ENCODE measurements around the gene CCDC141.

Gene CCDC141

DNA sequence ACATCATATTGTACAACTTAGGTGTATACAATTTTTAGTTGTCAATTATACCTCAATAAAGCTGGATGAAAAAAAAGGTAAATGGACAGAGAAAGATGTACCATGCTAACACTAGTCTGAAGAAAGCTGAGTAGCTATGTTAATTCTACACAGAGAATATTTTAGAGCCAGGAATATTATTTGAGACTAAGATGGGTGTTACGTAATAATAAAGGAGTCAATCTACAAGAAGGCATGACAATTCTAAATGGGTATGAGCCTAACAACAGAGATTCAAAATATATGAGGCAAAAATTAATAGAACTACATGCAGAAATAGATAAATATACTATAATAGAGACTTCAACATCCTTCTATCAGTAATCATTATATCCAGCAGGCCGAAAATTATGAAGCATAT is 69.1 kb downstream of the CCDC141 start:
- no peak overlapping the region for H3K27ac ChIP-seq (ENCODE audit: low read depth, low read length, severe bottlenecking)
- H3K36me3 ChIP-seq (ENCODE audit: control insufficient read depth, insufficient read depth, low read length), result no peaks in the 10 kb centered on the region
- no peaks in the 10 kb centered on the region for H3K4me1 ChIP-seq (ENCODE audit: control insufficient read depth, insufficient read depth, low read length, poor library complexity, severe bottlenecking)
- no peak overlapping the region for H3K4me3 ChIP-seq (ENCODE audit: extremely low read depth, insufficient read depth, low read length, poor library complexity, severe bottlenecking)
- H3K9me3 ChIP-seq (ENCODE audit: control insufficient read depth, low read length), result no peaks in the 10 kb centered on the region
- no CpG with 5 or more reads among the region's 2 CpGs for WGBS, 2 experiments (ENCODE audit: insufficient coverage in 2 of 2)

DNA sequence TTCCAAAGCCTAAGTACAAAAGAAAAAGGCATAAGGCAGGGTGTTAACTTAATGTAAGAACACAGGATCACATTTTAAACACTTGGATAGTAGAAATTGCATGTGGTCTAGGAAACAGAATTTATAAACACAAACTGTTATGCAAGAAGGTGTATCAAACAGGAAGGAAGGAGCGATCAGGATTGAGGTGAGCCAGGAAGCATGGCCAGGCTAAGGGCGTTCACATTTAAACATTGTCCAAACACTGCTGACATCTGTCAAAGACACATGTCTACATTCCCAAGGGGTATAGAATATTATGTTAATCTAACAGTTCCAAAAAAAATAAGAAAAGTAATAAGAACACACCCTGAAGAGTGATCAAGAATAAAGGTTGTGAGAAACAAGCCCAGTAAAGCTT is 71.3 kb downstream of the CCDC141 start:
- Histone ChIP-seq H3K9me3 (ENCODE audit: control insufficient read depth, low read length) (no peaks in the 10 kb centered on the region), H3K36me3 (ENCODE audit: control insufficient read depth, insufficient read depth, low read length) (no peaks in the 10 kb centered on the region), H3K27ac (ENCODE audit: low read depth, low read length, severe bottlenecking) (no peak overlapping the region), H3K4me1 (ENCODE audit: control insufficient read depth, insufficient read depth, low read length, poor library complexity, severe bottlenecking) (no peaks in the 10 kb centered on the region), H3K4me3 (ENCODE audit: extremely low read depth, insufficient read depth, low read length, poor library complexity, severe bottlenecking) (no peak overlapping the region)
- no CpG with 5 or more reads among the region's 2 CpGs for WGBS, 2 experiments (ENCODE audit: insufficient coverage in 2 of 2)

DNA sequence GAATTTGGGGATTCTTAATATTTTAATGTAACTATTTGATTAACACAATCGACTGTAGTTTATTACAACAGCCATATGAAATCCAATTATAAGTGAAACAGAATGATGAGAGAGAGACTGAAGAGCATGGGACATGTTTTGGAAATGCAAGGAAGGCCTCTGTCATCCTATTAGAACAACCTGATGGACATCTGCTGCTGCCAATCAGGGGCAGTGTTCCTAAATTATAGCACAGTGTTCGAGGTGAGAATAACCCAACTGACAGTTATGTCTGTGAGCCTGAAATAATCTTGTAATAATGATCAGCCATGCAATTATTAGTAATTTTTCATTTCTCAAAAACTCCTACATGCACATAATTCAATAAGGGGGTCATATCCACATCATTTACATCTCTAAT is 73.6 kb downstream of the CCDC141 start:
- Histone ChIP-seq H3K4me3 (ENCODE audit: extremely low read depth, insufficient read depth, low read length, poor library complexity, severe bottlenecking) (no peak overlapping the region), H3K9me3 (ENCODE audit: control insufficient read depth, low read length) (no peaks in the 10 kb centered on the region), H3K36me3 (ENCODE audit: control insufficient read depth, insufficient read depth, low read length) (no peaks in the 10 kb centered on the region), H3K27ac (ENCODE audit: low read depth, low read length, severe bottlenecking) (no peak overlapping the region), H3K4me1 (ENCODE audit: control insufficient read depth, insufficient read depth, low read length, poor library complexity, severe bottlenecking) (no peaks in the 10 kb centered on the region)
- no CpG with 5 or more reads among the region's 2 CpGs for WGBS, 2 experiments (ENCODE audit: insufficient coverage in 2 of 2)

DNA sequence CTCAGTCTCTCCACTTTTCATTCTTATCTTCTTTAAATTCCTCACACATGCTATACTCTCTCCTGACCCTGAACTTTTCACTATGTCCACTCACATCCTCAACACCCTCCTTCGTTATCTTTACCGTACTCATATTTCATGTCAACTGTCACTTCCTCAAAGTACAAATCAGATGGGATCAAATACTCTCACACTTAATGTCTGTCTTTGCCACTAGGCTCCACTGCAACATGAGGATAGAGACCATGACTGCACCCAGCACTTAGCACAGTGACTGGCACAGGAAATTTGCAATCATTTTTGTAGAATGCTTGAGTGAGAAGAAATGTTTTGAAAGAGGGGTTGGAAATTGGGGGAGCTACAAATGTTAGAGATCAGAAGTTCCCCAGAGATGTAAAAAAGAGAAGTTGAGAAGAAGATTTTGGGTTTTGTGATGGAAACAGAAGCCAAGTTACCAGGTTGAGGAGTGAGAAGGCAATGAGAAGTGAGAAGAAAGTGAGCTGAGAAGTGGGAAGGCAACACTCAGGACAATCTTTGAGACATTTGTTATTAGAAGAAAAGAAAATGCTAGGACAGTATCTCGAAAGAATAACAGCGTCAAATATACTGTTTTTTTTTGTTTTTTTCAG is 87.0 kb downstream of the CCDC141 start:
- Histone ChIP-seq H3K27ac (ENCODE audit: low read depth, low read length, severe bottlenecking) (no peak overlapping the region), H3K36me3 (ENCODE audit: control insufficient read depth, insufficient read depth, low read length) (no peaks in the 10 kb centered on the region), H3K4me1 (ENCODE audit: control insufficient read depth, insufficient read depth, low read length, poor library complexity, severe bottlenecking) (no peaks in the 10 kb centered on the region), H3K9me3 (ENCODE audit: control insufficient read depth, low read length) (no peaks in the 10 kb centered on the region), H3K4me3 (ENCODE audit: extremely low read depth, insufficient read depth, low read length, poor library complexity, severe bottlenecking) (no peak overlapping the region)
- 85 to 89% methylated on average over 2 to 4 of the region's 4 CpGs for WGBS, 2 experiments (ENCODE audit: insufficient coverage in 2 of 2)

DNA sequence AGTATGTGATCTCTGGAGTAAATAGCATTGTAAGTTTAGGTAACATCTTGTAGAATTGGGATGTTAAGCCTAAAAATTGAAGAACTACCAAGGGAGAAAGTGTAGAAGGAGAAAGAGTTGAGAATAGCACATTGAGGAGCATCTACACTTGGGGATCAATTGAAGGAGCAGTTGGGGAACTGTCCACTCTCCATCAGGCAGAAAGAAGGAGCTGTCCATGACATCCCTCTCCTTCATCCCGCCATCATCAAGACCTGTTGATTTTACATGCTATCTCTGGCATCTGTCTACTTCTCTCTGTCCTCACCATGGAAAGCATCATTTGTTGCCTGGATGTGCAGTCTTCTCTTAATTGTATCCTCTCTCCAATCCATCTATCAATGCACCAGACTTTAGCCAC is 87.8 kb downstream of the CCDC141 start:
- Histone ChIP-seq H3K4me1 (ENCODE audit: control insufficient read depth, insufficient read depth, low read length, poor library complexity, severe bottlenecking) (no peaks in the 10 kb centered on the region), H3K4me3 (ENCODE audit: extremely low read depth, insufficient read depth, low read length, poor library complexity, severe bottlenecking) (no peak overlapping the region), H3K36me3 (ENCODE audit: control insufficient read depth, insufficient read depth, low read length) (no peaks in the 10 kb centered on the region), H3K9me3 (ENCODE audit: control insufficient read depth, low read length) (no peaks in the 10 kb centered on the region), H3K27ac (ENCODE audit: low read depth, low read length, severe bottlenecking) (no peak overlapping the region)
- 73 to 86% methylated on average over 1 of the region's 1 CpG for WGBS, 2 experiments (ENCODE audit: insufficient coverage in 2 of 2)

- Histone ChIP-seq H3K36me3 (ENCODE audit: control insufficient read depth, insufficient read depth, low read length) (no peaks in the 10 kb centered on the region), H3K27ac (ENCODE audit: low read depth, low read length, severe bottlenecking) (no peak overlapping the region)
- no CpG with 5 or more reads among the region's 4 CpGs for WGBS, 2 experiments (ENCODE audit: insufficient coverage in 2 of 2)
These were observed 95.9 kb downstream of the CCDC141 start for GRCh38 chr2:178954049-178954448.

GRCh38 chr2:178951266-178952006 is 98.5 kb downstream of the CCDC141 start:
- no peaks in the 10 kb centered on the region for H3K36me3 ChIP-seq (ENCODE audit: control insufficient read depth, insufficient read depth, low read length)

More at GRCh38 chr2:178954049-178954448, 95.9 kb downstream of the CCDC141 start:
- no peaks in the 10 kb centered on the region for H3K9me3 ChIP-seq (ENCODE audit: control insufficient read depth, low read length)
- no peaks in the 10 kb centered on the region for H3K4me1 ChIP-seq (ENCODE audit: control insufficient read depth, insufficient read depth, low read length, poor library complexity, severe bottlenecking)
- no peak overlapping the region for H3K4me3 ChIP-seq (ENCODE audit: extremely low read depth, insufficient read depth, low read length, poor library complexity, severe bottlenecking)

DNA sequence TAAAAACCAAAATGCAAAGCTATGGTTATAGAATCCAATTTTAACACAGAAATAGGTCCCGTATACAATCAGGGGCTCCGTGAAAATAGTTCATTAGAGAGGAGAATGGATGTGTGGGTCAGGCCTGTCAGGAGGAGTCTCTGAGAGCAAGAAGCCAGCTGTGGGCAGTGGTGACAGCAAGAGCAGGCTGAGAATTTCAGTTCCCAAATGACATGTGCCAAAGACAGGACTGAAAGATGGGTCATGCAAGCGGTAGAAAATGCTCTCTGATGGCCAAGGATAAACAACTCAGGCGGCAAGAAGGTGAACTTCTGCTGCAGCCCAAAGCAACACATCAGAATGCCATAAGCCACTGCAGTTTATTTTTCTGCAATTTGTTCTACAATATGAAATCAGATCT is 100.4 kb downstream of the CCDC141 start:
- H3K27ac ChIP-seq (ENCODE audit: low read depth, low read length, severe bottlenecking), result no peak overlapping the region
- WGBS, 2 experiments (ENCODE audit: insufficient coverage in 2 of 2), result 82 to 87% methylated on average over 2 to 4 of the region's 4 CpGs
- H3K36me3 ChIP-seq (ENCODE audit: control insufficient read depth, insufficient read depth, low read length), result no peaks in the 10 kb centered on the region
- H3K4me3 ChIP-seq (ENCODE audit: extremely low read depth, insufficient read depth, low read length, poor library complexity, severe bottlenecking), result no peak overlapping the region
- no peaks in the 10 kb centered on the region for H3K9me3 ChIP-seq (ENCODE audit: control insufficient read depth, low read length)
- no peaks in the 10 kb centered on the region for H3K4me1 ChIP-seq (ENCODE audit: control insufficient read depth, insufficient read depth, low read length, poor library complexity, severe bottlenecking)

More at GRCh38 chr2:178951266-178952006, 98.5 kb downstream of the CCDC141 start:
- Histone ChIP-seq H3K9me3 (ENCODE audit: control insufficient read depth, low read length) (no peaks in the 10 kb centered on the region), H3K4me1 (ENCODE audit: control insufficient read depth, insufficient read depth, low read length, poor library complexity, severe bottlenecking) (no peaks in the 10 kb centered on the region), H3K27ac (ENCODE audit: low read depth, low read length, severe bottlenecking) (no peak overlapping the region), H3K4me3 (ENCODE audit: extremely low read depth, insufficient read depth, low read length, poor library complexity, severe bottlenecking) (no peak overlapping the region)
- WGBS, 2 experiments (ENCODE audit: insufficient coverage in 2 of 2), result 91 to 100% methylated on average over 2 of the region's 5 CpGs

GRCh38 chr2:178949151-178949550 is 100.8 kb downstream of the CCDC141 start:
- no peak overlapping the region for H3K27ac ChIP-seq (ENCODE audit: low read depth, low read length, severe bottlenecking)
- H3K9me3 ChIP-seq (ENCODE audit: control insufficient read depth, low read length), result no peaks in the 10 kb centered on the region
- H3K36me3 ChIP-seq (ENCODE audit: control insufficient read depth, insufficient read depth, low read length), result no peaks in the 10 kb centered on the region
- no peak overlapping the region for H3K4me3 ChIP-seq (ENCODE audit: extremely low read depth, insufficient read depth, low read length, poor library complexity, severe bottlenecking)
- H3K4me1 ChIP-seq (ENCODE audit: control insufficient read depth, insufficient read depth, low read length, poor library complexity, severe bottlenecking), result no peaks in the 10 kb centered on the region
- 60 to 100% methylated on average over 1 of the region's 2 CpGs for WGBS, 2 experiments (ENCODE audit: insufficient coverage in 2 of 2)

GRCh38 chr2:178947006-178947405 is 102.9 kb downstream of the CCDC141 start:
- no peaks in the 10 kb centered on the region for H3K4me1 ChIP-seq (ENCODE audit: control insufficient read depth, insufficient read depth, low read length, poor library complexity, severe bottlenecking)
- H3K4me3 ChIP-seq (ENCODE audit: extremely low read depth, insufficient read depth, low read length, poor library complexity, severe bottlenecking), result no peak overlapping the region
- WGBS, 2 experiments (ENCODE audit: insufficient coverage in 2 of 2), result 90 to 94% methylated on average over 2 of the region's 3 CpGs
- no peaks in the 10 kb centered on the region for H3K36me3 ChIP-seq (ENCODE audit: control insufficient read depth, insufficient read depth, low read length)
- no peaks in the 10 kb centered on the region for H3K9me3 ChIP-seq (ENCODE audit: control insufficient read depth, low read length)
- H3K27ac ChIP-seq (ENCODE audit: low read depth, low read length, severe bottlenecking), result no peak overlapping the region

GRCh38 chr2:178946494-178946893 is 103.4 kb downstream of the CCDC141 start:
- Histone ChIP-seq H3K9me3 (ENCODE audit: control insufficient read depth, low read length) (no peaks in the 10 kb centered on the region), H3K27ac (ENCODE audit: low read depth, low read length, severe bottlenecking) (no peak overlapping the region), H3K4me3 (ENCODE audit: extremely low read depth, insufficient read depth, low read length, poor library complexity, severe bottlenecking) (no peak overlapping the region), H3K4me1 (ENCODE audit: control insufficient read depth, insufficient read depth, low read length, poor library complexity, severe bottlenecking) (no peaks in the 10 kb centered on the region), H3K36me3 (ENCODE audit: control insufficient read depth, insufficient read depth, low read length) (no peaks in the 10 kb centered on the region)
- WGBS, 2 experiments (ENCODE audit: insufficient coverage in 2 of 2), result 80 to 100% methylated on average over 1 to 2 of the region's 3 CpGs

Measured in mesodermal cell (in vitro differentiated cells).